Pancreas (tissue), 10 donors: ENCODE measurements around the gene SGCA. TPM values are rescaled to one million over a fixed set of nuclear protein-coding genes. Genes with fewer than 3 reads are reported as not detected.

ENCODE experiments used
- ATAC-seq, 4 donors: fragments of 200-7000 bp; cut with Tn5 transposase; one replicate each; pipeline versions ENCODE4 v1.8.0 to v1.9.1; 2020; ENCODE audit warnings: mild to moderate bottlenecking in 4 of 4, moderate library complexity in 4 of 4
- DNase-seq, 6 donors: peaks; one replicate each; pipeline ENCODE4 v3.0.0-alpha.2; 2020
- FAIRE-seq: peaks from 2 replicates; lab custom pipeline; 2012; peaks lifted over from hg19 to GRCh38; lab: Jason Lieb, UNC
- H3K27ac ChIP-seq, 4 donors: fragments of 200-600 bp; sonication (generic); 1 replicate in 3 of 4; 2 replicates in 1 of 4; pipeline versions ENCODE4 v1.5.0 to v1.8.0; 2020
- H3K27me3 ChIP-seq, 4 donors: fragments of 200-600 bp; one replicate each; pipeline ENCODE4 v1.8.0; 2021
- H3K36me3 ChIP-seq, 3 donors: fragments of 200-600 bp; sonication (generic) in 1 of 3; one replicate each; pipeline versions ENCODE4 v1.5.0 to v1.8.0; 2020 to 2021
- H3K4me1 ChIP-seq, 3 donors: fragments of 200-600 bp; one replicate each; pipeline ENCODE4 v1.8.0; 2021
- H3K4me3 ChIP-seq, 4 donors: fragments of 200-600 bp; sonication (generic) in 2 of 4; one replicate each; pipeline versions ENCODE4 v1.5.0 to v1.8.0; 2020 to 2021
- H3K9me3 ChIP-seq, 4 donors: fragments of 200-600 bp; one replicate each; pipeline ENCODE4 v1.8.0; 2021
- WGBS, 2 donors: extraction: QIAGEN DNeasy Blood & Tissue Kit; methylation state at CpG; one replicate each; pipeline ENCODE4 v1.1.7; 2013; 5-methylcytosine and 5-hydroxymethylcytosine counted together
- intact Hi-C, 3 donors: fragments of 100-400 bp; cut with DNase I; formaldehyde crosslinking; loops; one replicate each; pipeline versions ENCODE4 v1.11.1 to v1.14.2; 2022
- polyA plus RNA-seq, 2 donors: library from polyadenylated mRNA; stranded (reverse); fragments of 200-250 nt; gene quantifications; one replicate each; pipeline ENCODE4 v1.2.3, GENCODE V29; 2013
- total RNA-seq, 6 donors: library from RNA; stranded (reverse); fragmentation: NEBNext Ultra II Directional in 4 of 6; extraction: Animal tissue kit (Norgen Biotek cat#: 25700) in 4 of 6; gene quantifications; one replicate each; pipeline versions ENCODE4 v1.2.1 to v1.2.4, GENCODE V29; 2021 to 2023
- TF ChIP-seq, protein P1 (sequence below), 4 donors: fragments of 200-600 bp; sonication (generic) in 3 of 4; IDR thresholded peaks; one replicate each; pipeline versions ENCODE4 v1.5.0 to v1.8.0; 2021; ENCODE audit warnings: antibody characterized with exemption in 4 of 4
- donor health status: healthy with polysubstance abuse.
- donor health status: DM: no; HTN: no; CAD: no; lungs with moderate emphysema.
- donor health status: DM: no; HTN: no; CAD: no.
- donor health status: control.
- donor health status: control.
- donor health status: Bipolar disorder and iron deficiency.
- donor health status: DM: yes; HTN: yes; CAD: no.
- donor health status: DM: no; HTN: no; CAD: no.
- donor health status: DM: no; HTN: no; CAD: no.
- donor health status: DM: yes; HTN: yes; CAD: no.

SGCA gene
- total and polyA plus RNA-seq, 8 donors, result 0.31 to 3.0 (median 1.1) TPM; not detected in 3

DNA sequence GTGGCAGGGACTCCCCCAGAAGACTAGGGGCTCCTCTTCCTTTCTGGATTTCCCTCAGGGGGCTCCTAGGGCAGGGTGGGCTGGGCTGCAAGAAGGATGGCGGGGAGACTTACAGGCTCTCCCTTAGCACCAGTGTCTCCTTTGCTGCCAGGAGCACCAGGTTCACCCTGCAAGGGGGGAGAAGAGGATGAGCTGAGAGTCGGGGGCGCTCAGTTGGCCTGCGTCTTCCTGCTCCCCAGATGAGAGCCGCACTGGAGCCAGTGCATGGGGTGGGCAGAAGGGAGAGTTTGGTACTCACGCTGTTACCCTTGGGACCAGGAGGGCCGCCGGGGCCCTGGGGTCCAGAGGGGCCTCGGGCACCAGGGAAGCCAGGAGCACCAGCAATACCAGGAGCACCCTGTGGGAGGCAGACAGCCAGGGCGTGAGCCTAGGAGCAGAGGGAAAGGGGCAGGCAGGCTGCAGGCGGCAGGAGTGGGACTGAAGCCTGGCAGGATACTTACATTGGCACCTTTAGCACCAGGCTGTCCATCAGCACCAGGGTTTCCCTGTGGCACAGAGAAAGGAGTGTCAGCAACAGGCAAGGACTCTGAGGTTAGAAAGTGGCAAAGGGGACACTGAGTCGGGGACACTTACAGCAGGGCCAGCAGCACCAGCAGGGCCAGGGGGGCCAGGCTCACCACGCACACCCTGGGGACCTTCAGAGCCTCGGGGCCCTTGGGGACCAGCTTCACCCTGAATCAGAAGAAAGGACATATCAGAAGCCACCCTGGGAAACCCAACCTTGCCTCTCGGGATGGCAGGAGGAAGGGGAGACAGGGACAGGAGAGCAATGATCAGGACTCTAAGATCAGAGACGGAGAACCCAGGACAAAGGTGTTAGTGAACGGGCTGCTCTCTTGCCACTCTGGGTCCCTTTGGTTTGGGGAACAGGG, 29.4 kb downstream of the SGCA start:
- WGBS, 2 donors, result 74 to 78% methylated on average over 17 of the region's 17 CpGs
- DNase-seq, result peak in 1 of 6 donors; percentile 12
- FAIRE-seq, result no peak

DNA sequence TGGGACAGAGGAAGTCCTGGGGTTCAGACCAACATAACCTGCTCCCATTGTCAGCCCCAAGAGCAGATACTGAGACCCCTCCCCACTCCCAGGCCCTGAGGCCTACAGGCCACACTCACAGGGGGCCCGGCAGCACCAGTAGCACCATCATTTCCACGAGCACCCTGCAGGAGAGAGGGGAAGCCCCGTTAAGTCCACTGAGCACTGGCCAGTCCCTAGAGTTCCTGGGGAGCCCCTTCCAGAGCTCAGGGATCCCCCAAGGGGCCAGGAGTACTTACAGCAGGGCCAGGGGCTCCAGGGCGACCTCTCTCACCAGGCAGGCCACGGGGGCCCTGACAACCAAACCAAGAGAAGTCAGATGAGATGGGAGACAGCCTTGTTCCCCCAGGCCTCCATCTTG, 30.2 kb downstream of the SGCA start:
- WGBS, 2 donors, result 53 to 79% methylated on average over 5 of the region's 5 CpGs
- no peaks in the 10 kb centered on the region for H3K36me3 ChIP-seq
- FAIRE-seq (no peak), DNase-seq (no peak), ATAC-seq (no peak)
- TF ChIP-seq, protein P1, sequence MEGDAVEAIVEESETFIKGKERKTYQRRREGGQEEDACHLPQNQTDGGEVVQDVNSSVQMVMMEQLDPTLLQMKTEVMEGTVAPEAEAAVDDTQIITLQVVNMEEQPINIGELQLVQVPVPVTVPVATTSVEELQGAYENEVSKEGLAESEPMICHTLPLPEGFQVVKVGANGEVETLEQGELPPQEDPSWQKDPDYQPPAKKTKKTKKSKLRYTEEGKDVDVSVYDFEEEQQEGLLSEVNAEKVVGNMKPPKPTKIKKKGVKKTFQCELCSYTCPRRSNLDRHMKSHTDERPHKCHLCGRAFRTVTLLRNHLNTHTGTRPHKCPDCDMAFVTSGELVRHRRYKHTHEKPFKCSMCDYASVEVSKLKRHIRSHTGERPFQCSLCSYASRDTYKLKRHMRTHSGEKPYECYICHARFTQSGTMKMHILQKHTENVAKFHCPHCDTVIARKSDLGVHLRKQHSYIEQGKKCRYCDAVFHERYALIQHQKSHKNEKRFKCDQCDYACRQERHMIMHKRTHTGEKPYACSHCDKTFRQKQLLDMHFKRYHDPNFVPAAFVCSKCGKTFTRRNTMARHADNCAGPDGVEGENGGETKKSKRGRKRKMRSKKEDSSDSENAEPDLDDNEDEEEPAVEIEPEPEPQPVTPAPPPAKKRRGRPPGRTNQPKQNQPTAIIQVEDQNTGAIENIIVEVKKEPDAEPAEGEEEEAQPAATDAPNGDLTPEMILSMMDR (IDR thresholded peaks at IDR 0.05), result no peak
- H3K27ac ChIP-seq, result no peak overlapping the region
- intact Hi-C loops, result no loop called here
- no peaks in the 10 kb centered on the region for H3K9me3 ChIP-seq
- peaks cover 0 to 4% (median 3%) of the 10 kb centered on the region in 3 donors for H3K4me1 ChIP-seq
- H3K4me3 ChIP-seq, result no peak overlapping the region
- H3K27me3 ChIP-seq, result peaks cover 0 to 2% (median 0%) of the 10 kb centered on the region in 4 donors

More for the DNA sequence above, 29.4 kb downstream of the SGCA start:
- H3K4me1 ChIP-seq, result peaks cover 0 to 4% (median 3%) of the 10 kb centered on the region in 3 donors
- TF ChIP-seq, protein P1 (IDR thresholded peaks at IDR 0.05), result no peak
- ATAC-seq, result no peak
- no peaks in the 10 kb centered on the region for H3K9me3 ChIP-seq
- H3K27ac ChIP-seq, result no peak overlapping the region
- intact Hi-C loops, result no loop called here
- H3K36me3 ChIP-seq, result no peaks in the 10 kb centered on the region
- H3K27me3 ChIP-seq, result no peaks in the 10 kb centered on the region
- H3K4me3 ChIP-seq, result no peak overlapping the region

DNA sequence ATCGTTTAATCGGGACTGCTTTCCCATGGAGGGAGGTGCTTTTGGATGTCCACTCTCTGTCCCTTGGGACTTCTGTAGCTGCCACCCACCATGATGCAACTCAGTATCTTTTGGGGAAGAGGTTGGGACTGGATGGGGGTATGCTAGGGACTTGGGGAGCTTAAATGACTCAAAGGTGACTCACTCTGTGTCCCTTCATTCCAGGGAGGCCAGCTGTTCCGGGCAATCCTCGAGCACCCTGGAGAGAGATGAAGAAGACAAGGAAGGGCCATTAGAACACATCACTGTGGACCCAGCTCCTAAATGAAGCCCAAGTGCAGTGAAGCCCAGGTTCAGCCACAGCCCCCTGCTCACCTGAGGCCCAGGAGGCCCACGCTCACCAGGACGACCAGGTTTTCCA, 31.0 kb downstream of the SGCA start:
- intact Hi-C loops, result no loop called here
- Histone ChIP-seq H3K9me3 (no peaks in the 10 kb centered on the region), H3K4me3 (no peak overlapping the region), H3K4me1 (peaks cover 0 to 4% (median 3%) of the 10 kb centered on the region in 3 donors), H3K27me3 (peaks cover 0 to 6% (median 2%) of the 10 kb centered on the region in 4 donors), H3K36me3 (no peaks in the 10 kb centered on the region), H3K27ac (no peak overlapping the region)
- 63 to 72% methylated on average over 6 of the region's 6 CpGs for WGBS, 2 donors
- TF ChIP-seq, protein P1 (IDR thresholded peaks at IDR 0.05), result no peak
- DNase-seq (no peak), FAIRE-seq (no peak), ATAC-seq (no peak)

DNA sequence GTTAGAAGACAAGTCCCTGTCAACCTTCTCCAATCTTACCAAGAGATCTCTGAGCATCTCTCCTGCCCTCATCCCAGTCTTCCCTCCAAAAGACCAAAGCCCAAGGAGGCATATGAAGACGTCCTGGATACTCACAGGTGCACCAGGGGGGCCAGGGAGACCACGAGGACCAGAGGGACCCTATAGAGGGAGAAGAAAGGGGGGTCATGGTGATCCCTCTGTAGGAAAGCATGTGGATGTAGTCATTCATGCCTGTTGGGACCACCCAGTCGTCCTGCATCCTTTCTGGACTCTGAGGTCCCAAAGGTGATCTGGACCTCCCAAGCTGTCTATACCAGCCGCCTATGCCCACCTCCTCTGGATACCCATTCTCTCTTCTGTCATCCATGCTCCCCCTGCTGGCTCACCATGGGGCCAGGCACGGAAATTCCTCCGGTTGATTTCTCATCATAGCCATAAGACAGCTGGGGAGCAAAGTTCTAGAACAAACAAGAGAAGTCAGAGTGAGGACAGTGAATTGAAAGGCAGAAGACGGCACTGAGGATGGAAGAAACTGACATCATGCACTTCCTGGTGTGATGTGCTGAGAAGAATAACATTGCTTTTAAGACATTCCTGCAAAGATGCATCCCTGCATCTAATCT, 32.3 kb downstream of the SGCA start:
- Histone ChIP-seq H3K4me3 (no peak overlapping the region), H3K4me1 (peaks cover 0 to 4% (median 3%) of the 10 kb centered on the region in 3 donors), H3K27me3 (peaks cover 0 to 6% (median 2%) of the 10 kb centered on the region in 4 donors), H3K27ac (peak overlapping the region in 1 of 4 donors; percentile 15), H3K9me3 (no peaks in the 10 kb centered on the region), H3K36me3 (no peaks in the 10 kb centered on the region)
- ATAC-seq (no peak), DNase-seq (peak in 2 of 6 donors; percentile 62 to 76), FAIRE-seq (no peak)
- TF ChIP-seq, protein P1 (IDR thresholded peaks at IDR 0.05), result peak; percentile 28 to 41 (median 36)
- 16 to 26% methylated on average over 7 of the region's 7 CpGs for WGBS, 2 donors
- intact Hi-C loops, result no loop called here
